ENCODE data around the gene SEZ6.

The SEZ6 gene

DNA sequence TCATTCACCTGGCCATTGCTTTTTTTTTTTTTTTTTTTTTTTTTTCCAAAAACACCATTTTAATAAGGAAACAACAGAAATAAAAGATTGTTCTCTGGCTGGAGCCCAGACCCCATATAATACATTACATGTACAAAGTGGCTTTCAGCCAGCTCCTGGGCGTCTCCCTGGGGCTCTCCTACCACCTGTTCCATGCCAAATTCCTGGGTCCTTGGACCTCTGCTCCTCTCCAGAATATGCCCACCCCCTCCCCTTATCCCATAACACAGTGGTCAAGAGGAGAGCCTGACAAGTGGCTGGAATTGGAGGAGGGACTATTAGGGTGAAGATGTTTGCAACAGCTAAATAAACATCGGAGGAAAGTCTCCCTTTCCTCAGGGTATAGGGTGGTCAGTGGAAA lies 50.9 kb downstream of the SEZ6 start:
- DNase-seq (ENCODE audit: low read depth), result no peak

DNA sequence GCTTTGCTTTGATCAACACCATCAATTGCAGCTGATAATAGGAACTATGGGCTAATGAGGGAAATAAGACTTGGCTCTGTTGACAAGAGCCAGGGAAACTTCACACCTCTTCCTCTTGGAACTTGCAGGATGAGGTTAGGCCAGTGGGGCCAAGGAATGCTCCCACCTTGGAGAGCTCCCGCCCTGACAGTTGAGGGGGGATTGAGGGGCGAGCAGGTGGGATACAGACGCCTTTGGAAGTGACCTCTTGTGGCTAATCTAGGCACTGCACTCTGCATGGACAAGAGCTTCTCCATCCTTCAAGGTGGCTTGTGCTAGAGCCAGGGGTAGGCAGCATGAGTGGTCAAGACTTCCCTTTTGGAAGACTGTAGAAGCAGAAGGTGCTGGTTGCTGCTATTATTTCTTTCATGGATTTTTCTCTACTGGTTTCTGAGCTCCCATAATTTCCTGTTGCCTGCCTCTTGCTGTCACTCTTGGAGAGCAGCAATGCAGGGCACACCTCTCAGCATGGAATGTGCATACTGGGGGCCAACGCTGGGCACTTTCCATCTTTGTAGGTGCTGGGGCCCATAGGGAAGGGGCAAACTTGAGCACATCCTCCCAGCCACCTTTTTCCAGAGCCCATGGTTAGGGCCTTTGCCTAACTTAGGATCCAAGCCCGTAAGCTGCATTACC lies 52.3 kb downstream of the SEZ6 start:
- DNase-seq (ENCODE audit: low read depth), result peak; percentile 18

DNA sequence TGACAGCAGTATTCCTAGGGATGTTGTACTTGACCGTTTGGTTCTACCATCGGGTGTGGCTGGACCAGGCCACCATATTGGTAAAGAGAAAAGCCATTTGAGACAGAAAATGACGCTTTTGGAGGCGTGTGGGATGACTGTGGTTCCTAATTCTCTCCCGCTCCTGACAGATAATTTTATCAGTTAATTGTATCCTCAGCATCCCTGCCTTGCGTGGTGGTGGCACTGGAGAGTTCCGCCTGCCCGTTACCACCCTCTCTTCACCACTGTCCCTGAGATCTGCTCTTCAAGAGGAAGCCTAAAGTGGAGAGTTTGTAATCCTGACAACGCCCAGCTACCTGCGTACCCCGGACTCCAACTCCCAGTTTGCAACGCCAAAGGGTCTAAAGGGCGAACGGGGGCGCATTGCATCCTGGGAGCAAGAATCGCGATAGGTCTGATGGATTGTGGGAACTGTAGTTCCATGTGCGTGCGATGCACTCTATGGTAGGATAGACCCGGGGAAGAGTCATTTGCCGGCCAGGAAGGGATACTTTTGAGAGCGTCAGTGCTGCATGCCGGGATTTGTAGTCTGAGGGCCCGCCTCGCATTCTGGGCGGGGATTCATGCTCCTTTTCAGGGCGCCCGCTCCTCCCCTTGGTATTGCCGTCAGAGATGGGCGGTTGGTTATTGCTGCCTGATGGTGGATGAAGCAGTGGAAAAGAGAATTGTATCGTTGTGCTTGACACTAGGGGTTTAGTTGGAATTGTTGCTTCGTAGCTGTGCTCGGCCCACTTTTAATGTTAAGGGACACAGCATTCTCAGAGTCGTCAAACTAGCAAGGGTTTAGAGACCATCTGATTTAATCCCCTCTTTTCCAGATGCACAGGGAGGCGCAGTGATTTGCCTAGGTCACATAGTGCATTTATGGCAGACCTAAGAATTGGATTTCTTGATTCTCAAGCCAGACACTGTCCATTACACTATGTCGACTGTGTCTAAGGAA lies 53.5 kb downstream of the SEZ6 start:
- DNase-seq (ENCODE audit: low read depth), result peak; percentile 89

DNA sequence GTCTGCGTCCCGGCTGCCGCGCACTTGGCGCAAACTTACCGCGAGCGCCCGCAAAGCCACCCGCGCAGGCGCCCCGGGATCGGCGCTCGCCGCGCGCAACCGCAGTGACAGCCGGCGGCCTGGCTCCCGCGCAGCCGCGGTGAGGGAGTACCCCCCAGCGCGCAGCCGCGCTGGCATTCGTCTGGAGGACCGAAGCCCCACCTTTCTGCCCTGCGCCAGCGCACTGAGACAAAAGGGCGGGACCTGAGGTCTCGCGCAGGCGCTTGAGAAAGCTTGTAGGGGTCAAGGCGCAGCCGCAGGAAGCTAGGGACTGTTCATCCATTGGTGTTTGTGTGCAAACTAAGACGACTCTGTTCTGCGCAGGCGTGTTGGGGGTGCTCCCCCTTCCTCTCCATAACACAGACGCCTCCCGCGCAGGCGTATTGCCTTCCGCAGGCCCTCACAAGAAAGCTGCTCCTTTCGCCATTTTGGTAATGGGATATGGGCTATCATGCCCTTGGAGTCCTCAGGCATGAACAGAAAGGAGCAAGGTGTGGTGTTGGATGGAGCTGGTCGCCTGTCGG lies 54.3 kb downstream of the SEZ6 start, which contains the start of gene PHF12:
Gene PHF12 (minus strand): TSS at position 91 of the 563 bp plus-strand sequence. CDS start 558 bp downstream, outside the sequence.
- peak; percentile 98 for DNase-seq (ENCODE audit: low read depth)

DNA sequence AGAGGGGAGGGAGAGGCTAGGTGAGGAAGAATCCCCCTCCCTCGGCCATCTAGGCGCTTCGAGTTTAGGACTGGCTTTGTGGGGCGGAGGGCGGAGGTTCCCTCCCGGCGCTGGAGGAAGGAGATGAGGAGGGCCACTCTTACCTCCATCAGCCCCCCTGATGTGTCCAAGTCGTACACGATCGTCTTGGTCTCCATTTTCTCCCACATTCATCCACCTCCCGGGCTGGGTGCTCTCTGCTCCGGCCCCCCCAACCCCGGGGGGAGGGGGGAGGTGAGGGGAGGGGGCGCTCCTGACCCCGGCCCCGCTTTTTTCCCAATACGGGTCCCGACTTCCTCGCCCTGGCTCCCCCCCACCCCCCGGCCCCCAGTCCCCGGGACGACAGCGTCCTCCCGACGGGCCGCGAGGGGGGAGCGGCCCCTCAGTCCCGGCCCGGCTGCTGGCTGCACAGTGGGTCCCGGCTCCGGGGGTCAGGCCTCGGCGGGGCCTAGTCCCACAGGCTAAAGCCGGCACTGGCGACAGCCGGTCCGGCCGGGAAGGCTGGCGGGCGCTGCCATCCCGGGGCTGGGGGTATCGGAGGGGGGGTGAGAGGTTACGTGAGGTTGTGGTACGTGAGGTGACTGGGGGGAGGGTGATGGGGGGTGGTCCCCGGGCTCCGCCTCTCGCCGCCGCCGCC lies 54.9 kb downstream of the SEZ6 start:
- DNase-seq (ENCODE audit: low read depth), result no peak

DNA sequence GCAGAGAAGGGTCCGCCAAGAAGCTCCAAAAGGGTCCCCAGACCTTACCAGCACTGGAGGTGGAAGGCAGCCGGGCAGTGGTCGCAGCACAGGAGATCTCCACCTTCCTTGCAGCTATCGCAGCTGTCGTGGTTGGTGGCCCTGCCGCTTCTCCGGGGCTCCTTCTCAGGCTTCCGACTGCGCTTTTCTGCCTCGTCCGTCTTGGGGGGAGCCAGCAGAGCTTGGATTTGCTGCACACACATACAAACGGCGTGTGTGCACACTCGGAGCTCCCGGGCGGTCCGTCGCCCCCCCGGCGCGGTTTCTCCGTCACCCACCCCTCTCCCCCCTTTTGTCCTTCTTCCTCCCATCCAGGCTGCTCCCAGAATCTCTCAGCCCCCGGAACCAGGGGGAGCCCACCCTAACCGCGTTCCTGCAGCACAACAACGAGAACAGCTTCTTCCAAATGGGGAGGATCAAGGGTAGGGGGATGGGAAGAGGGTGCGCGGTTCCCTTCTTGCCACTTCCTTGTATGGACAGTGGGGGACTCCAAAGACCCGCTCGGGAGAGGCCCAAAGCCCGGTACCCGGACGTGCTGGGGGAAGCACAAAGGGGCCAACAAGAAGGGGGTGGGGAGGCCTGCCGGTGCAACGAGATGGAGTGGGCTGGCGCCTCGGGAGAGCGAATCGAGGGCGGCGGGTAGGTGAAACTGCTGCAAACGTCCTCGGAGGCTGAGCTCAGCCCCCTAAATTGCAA lies 55.6 kb downstream of the SEZ6 start:
- peak; percentile 41 for DNase-seq (ENCODE audit: low read depth)

DNA sequence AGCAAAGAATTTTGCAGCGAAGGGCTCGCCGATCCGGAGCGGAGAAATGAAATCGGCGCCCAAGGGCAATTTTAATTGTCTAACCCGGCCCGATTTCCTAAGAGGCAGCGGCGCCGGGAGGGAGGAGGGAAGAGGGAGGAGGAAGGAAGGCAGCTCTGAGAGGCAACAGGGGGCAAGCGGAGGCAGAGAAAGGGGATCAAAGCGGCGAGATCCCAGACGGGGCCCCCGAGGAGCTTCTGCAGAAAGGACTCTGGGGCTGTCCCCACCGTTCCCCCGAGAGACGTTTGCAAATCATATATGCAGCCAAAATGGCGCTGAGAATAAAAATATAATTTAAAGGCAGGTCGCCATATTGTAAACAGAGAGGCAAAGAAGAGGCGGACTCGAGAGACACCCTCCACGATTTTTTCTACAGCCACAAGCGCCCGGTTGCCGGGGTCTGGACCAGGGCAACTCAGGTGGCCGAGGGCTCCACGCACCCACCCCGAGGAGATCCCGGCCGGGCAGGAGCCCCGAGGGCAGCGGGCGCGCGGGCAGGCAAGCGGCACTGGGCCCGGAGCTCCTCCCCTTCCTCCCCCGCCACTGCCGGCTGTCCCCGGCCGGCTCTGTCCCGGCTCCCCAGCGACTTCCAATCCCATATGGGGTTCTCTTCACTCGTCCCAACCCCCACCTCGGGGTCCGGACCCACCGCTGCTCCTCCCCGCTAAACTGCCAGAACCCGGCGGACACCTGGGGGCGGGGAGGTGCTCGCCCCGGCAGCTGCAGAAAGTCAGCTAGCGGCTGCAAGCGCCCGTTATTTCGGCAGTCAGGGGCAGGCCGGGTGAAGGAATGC lies 56.4 kb downstream of the SEZ6 start:
- peak; percentile 64 for DNase-seq (ENCODE audit: low read depth)

DNA sequence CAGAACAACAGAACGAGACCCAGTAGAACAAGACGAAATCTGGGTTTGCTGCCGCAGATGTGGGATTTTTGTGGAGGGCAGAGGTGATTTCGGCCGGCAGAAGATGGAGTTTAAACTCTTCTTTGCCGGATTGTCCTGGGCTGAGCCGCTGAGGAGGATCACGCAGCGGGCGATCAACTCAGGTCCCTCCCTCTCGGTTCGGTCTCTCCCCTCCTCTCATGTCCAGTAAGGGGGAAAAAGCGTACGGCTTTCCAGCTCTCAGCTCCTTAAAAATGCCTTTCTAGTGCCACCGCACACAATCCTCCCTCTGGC lies 57.0 kb downstream of the SEZ6 start:
- no peak for DNase-seq (ENCODE audit: low read depth)

DNA sequence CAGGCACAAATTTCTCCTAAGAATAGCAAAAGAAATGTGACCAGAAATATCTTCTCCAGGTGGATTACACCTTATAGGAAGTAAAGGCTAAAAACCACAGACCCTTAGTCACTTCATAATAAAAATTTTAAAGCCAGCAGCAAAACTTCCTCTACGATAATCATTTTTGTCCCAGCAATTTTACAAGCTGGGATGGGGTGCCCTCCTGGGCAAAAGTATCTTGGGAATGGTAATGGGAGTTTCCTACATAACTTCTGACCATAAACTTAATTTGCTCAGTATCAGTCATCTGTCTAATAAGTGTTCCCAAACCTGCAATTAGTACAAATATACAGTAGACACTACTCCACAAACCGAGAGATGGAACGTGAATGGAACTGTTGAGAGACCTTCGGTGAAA lies 57.5 kb downstream of the SEZ6 start:
- DNase-seq (ENCODE audit: low read depth), result no peak

DNA sequence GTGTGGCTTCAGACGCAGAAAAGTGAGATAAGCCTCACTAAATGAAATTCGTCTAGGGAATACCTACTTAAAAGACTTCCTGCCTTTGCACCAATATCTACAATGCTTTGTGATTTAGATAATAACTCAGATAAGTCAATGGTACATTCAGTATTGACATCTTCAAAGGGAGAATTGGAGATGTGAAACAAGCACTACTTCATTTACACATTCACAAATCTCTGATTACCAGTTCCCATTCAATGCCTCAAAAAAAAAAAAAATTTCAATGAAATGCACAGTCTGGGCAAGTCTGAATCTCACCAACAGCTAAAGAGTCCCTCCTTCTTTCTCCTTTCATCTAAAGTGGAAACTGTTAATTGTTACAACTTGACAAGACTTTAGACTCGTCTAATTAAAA lies 58.2 kb downstream of the SEZ6 start:
- DNase-seq (ENCODE audit: low read depth), result no peak

DNA sequence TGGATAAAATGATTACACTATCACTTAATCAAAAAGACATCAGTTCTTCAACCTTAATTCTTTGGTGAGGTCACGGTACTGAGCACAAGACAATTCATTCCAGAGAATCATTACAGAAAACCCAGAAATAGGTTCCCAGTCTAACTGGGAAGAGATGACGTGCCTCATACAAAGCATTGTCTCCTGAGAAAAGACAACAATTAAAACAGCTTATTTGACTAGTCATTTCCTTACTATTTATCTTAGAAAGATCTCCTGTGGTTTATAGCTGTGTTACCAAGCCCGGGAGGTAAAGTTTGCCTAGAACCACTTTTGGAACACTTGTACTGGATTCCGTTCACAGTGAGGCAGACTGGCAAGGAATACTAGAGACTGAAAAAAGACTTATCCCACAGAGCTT lies 59.6 kb downstream of the SEZ6 start:
- no peak for DNase-seq (ENCODE audit: low read depth)

DNA sequence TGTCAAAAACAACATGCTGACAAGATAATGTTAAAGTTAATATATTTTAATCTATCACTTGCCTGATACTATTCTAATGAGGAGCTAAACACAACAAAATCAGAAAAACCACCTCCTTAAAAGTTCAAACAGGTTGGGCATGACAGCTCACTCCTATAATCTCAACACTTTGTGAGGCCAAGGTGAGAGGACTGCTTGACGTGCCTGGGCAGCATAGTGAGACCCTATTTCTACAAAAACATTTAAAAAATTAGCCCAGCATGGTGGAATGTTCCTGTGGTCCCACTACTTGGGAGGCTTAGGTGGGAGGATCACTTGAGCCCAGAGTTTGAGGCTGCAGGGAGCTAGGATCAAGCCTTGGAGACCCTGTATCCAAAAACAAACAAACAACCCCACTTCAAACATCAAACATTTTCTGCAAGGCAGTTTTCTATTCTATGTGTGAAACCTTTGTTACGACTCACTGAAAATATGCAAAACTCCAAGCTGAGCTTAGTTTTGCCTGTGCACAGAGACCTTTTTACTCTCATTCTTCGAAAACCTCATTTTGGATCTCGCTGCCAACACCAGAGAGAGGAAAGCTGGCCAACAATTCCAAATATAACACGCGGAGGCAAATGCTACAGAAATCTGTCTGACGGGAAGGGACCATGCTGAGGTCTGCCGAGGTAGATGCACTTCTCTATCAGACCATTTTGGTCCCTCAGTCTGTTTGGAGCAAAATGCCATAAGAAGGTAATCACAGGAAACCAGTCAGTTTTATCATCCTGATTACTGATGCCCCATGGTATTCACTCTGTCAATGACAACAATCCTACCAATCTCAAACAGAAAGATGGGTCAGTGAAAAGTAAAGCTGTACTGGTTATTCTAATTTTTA lies 60.7 kb downstream of the SEZ6 start:
- DNase-seq (ENCODE audit: low read depth), result no peak

DNA sequence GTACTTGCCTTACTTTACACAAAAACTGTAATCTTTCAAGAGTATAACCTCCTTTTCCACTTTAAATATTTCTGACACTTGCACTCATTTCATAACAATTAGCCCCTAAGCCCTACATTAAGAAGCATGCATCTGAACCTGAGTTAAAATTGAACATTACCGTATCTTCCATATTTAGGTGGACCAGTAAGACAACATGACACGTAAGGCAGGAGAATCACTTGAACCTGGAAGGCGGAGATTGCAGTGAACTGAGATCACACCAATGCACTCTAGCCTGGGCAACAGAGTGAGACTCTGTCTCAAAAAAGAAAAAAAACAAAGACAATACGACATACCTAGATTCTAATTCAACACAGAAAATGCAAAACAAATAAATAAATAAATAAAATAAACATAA lies 61.5 kb downstream of the SEZ6 start:
- DNase-seq (ENCODE audit: low read depth), result no peak

DNA sequence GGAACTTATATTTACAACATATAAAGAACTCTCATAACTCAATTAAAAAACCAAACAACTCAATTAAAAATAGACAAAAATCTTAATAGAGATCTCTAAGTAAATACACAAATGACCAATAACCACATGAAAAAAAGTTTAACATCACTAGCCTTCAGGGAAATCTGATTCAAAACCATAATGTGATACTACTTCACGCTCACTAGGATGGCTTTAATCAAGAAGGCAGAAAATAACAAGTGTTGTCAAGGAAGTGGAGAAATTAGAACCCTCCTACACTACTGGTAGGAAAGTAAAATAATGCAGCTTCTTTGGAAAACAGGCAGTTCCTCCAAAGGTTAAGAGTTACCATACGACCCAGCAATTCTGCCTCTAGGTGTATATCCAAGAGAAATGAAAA lies 62.9 kb downstream of the SEZ6 start:
- no peak for DNase-seq (ENCODE audit: low read depth)

DNA sequence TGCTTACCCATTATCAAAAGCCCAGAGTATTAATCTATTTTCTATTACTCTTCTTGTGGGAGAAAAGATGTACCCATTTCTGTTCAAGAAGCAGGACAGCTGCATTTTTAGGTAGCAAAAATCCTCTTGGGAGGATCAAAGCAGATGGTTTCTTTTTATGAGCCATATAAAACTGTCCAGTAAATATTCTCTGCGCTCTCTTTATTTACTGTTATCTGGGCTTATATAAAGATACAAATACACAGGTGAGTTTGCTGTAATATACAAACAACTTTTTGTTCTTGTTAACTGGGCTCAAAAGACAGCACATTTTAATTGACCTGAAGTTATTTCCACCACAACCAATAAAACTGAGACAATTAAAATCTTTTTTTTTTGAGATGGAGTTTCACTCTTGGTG lies 64.6 kb downstream of the SEZ6 start:
- no peak for DNase-seq (ENCODE audit: low read depth)

DNA sequence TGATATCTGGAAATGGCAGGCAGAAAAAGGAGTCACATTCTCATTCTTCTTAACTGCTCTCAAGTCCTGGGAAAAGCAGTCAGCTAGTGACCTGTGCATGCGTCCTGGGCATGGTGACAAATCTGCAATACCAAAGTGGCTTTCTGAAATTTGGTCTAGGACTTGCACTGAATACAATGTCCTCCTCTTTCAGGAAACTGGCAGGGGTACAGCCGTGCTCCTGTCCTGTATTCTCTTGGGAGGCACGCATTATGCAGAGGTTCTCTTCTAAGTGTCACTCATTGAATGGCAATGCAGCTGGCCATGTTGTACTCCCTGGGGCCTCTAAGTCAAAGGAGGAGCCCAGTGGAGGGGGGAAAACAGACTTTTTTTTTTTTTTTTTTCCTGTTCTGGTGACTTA lies 65.2 kb downstream of the SEZ6 start:
- DNase-seq (ENCODE audit: low read depth), result no peak

DNA sequence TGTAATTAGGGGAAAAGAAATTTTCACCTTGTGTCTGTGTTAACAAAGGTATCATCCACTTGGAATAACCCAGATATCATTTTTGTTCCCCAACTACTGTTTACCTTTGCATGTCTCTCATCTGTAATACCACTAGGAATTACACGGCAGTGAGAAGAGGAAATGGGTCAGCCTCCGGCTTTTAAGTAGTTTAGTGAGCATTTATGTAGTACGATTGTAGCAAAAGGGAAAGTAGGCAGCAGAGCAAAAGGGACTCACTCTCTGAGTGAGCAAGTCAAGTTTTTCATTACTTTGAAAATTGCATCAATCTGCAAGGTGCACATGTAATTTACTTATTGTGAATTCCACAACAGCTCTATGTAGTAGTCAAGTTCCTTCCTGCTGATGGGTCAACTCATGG lies 65.7 kb downstream of the SEZ6 start:
- DNase-seq (ENCODE audit: low read depth), result no peak

DNA sequence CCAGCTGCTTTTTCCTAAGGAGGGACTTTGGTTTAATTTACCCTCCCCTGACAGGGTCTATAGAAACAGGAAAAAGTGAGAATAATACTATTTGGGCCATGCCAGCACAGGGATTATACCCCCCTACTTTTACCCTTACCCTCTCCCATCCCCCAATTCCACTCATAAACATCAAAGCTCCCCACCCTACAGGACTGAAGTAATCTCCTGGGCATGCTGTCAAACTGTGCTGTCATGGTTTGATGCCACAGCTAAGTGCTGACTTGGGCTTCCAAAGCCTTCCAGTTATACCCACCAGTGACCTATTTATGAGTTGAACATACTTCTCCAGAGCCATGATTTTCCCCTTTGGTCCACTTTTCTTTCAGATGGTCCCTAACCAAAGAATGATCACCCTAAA lies 67.3 kb downstream of the SEZ6 start:
- no peak for DNase-seq (ENCODE audit: low read depth)

DNA sequence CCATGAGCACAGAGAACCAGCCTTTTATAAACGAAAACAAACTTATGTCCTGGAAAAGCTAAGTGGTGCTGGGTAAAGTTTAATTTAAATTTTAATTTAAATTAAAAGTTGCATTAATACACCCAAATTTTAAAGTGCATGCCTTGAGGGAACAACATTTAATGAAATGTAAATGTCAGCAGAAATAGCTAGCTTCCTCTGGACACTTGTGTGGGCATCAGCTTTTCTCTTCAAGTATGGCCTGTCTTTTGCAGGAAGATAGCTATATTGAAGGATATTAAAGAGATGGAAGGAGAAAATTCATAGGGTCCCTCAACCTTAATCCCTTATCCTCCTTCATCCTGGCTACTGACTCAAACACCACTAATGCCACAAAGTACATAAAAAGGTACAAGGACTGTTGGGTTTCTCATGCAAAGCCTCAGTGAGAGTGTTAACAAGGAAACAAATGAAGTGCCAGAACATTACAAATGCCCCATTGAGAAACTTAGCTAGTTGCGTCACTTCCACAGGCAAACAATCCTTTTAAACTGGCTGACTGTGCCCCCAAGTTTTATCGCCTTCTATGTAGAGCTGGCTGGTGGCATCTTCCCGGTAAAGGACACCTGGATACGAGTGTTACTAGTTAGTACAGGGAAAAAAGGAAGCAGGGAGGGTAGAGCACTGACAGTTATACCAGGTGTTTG lies 68.6 kb downstream of the SEZ6 start:
- DNase-seq (ENCODE audit: low read depth), result no peak

Data from activated T-cell treated with anti-CD3 and anti-CD28 coated beads for 48 hours (primary cell).